ENCODE measurements around the gene ADAM17. TPM values are rescaled to one million over a fixed set of nuclear protein-coding genes. Genes with fewer than 3 reads are reported as not detected.

Gene ADAM17
- polyA plus RNA-seq, 1 experiment, result 11.1 TPM

DNA sequence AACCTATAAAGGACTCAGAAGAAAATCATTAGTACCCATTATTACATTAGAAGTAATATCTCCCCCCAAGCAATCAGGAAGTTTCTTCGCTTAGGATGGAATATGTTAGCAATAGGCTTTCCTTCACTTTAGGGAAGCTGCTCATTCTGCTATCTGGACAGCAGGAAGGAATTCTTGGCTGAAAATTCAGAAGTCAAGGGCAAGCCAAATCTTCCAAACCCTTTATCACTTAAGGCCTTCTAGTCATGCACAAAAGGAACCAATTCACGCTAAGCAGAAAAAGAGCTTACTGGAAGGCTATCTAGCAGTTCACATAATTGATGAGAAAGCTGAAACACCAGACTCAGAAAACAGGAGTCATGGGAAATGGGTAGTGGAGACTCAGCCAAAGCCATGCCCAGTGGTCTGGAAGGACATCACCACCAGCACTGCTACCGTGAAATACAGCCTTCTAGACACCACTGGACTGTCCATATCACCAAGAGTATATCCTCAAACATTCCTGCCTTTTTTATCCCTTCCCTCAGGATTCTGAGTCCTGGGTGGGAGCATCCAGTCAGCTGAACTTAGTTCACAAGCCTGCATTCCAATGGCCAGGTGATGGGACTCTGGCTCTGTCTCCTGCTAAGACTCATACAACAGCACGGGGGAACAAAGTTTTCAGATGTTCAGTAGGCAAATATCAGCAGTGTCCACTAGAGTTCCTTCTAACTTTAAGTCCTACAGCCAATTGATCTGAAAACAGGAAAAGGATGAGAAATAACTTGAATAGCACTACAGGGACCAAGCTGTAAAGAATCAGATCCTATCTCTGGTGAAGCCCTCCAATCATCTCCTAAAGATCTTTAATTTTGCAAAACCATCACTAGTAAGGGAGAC, 14.8 kb upstream of the ADAM17 start:
- CTCF ChIA-PET, result interaction anchor here (0.9 kb wide), 1 partner anchor 29 kb away, joined by 4 read pairs; no protein-coding TSS in a partner anchor

DNA sequence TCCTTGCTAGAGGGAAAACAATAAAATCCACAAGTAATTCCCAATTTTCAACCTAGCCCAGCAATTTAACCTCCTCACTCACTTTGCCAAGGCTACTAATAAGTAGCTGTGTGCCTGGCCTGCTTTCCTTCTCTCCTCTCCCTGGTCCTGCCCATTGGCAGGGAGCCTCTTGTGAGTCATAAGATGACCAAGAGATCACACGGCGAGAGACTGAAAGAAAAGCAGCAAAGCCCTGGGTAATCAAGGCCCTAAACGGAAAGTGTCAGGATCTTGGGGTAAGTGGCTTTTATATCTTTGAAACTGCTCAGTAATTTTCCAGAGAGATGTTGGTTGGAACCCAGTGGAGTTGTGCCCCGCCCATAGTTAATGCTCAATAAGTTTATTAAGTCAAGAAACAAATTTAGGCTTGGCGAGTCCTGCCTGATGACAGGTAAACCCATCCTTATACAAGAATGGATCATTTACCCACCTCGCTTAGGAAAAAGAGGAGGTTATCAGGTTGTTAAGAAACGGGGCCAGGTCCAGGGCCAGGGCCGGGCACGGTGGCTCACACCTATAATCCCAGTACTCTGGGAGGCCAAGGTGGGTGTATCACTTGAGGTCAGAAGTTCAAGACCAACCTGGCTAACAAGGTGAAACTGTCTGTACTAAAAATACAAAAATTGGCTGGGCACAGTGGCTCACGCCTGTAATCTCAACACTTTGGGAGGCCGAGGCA, 10.0 kb upstream of the ADAM17 start:
- ChIA-PET POLR2A (no interaction called here), CTCF (interaction anchor here (0.7 to 1.2 kb wide), 2 partner anchors 11 to 54 kb away, joined by 3 to 4 read pairs; no protein-coding TSS in a partner anchor)
- Histone ChIP-seq H3K27me3 (ENCODE audit: control insufficient read depth, insufficient read depth, low read length) (no peaks in the 10 kb centered on the region), H3K36me3 (ENCODE audit: control insufficient read depth, insufficient read depth, low read length) (no peaks in the 10 kb centered on the region), H3K4me3 (ENCODE audit: low read depth, low read length) (no peak overlapping the region)
- peak; percentile 87 for DNase-seq (ENCODE audit: low read depth)
- TF ChIP-seq, protein P1, sequence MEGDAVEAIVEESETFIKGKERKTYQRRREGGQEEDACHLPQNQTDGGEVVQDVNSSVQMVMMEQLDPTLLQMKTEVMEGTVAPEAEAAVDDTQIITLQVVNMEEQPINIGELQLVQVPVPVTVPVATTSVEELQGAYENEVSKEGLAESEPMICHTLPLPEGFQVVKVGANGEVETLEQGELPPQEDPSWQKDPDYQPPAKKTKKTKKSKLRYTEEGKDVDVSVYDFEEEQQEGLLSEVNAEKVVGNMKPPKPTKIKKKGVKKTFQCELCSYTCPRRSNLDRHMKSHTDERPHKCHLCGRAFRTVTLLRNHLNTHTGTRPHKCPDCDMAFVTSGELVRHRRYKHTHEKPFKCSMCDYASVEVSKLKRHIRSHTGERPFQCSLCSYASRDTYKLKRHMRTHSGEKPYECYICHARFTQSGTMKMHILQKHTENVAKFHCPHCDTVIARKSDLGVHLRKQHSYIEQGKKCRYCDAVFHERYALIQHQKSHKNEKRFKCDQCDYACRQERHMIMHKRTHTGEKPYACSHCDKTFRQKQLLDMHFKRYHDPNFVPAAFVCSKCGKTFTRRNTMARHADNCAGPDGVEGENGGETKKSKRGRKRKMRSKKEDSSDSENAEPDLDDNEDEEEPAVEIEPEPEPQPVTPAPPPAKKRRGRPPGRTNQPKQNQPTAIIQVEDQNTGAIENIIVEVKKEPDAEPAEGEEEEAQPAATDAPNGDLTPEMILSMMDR (IDR thresholded peaks at IDR 0.05; ENCODE audit: insufficient read depth, low read depth, low read length), result no peak

More for the DNA sequence above, 14.8 kb upstream of the ADAM17 start:
- POLR2A ChIA-PET, result no interaction called here
- TF ChIP-seq, protein P1 (IDR thresholded peaks at IDR 0.05; ENCODE audit: insufficient read depth, low read depth, low read length), result 0 out of 2 replicates have a peak, but pooled peaks have one; percentile 14
- H3K4me3 ChIP-seq (ENCODE audit: low read depth, low read length), result no peak overlapping the region
- no peaks in the 10 kb centered on the region for H3K36me3 ChIP-seq (ENCODE audit: control insufficient read depth, insufficient read depth, low read length)
- no peak for DNase-seq (ENCODE audit: low read depth)
- H3K27me3 ChIP-seq (ENCODE audit: control insufficient read depth, insufficient read depth, low read length), result no peaks in the 10 kb centered on the region

DNA sequence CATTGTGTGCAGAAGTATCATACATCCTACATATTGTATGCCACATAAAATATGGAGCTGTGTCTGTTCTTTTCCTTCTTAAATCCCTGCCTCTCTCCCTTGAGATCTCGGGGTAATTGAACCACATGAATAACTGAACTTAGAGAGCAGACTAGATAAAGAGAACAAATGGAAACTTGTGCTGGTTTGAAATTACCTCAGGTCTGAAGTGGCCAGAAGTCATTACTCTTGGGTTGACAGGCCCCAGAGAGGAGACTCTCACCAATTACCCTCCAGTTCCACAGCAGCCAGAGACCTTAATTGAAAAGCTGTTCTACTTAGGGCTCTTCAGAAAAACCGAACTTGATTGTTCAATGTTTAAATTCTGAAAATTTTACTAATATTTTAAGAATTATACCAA, 5.0 kb upstream of the ADAM17 start:
- Histone ChIP-seq H3K4me3 (ENCODE audit: low read depth, low read length) (no peak overlapping the region), H3K27me3 (ENCODE audit: control insufficient read depth, insufficient read depth, low read length) (no peaks in the 10 kb centered on the region), H3K36me3 (ENCODE audit: control insufficient read depth, insufficient read depth, low read length) (no peaks in the 10 kb centered on the region)
- ChIA-PET CTCF (no interaction called here), POLR2A (no interaction called here)
- TF ChIP-seq, protein P1 (IDR thresholded peaks at IDR 0.05; ENCODE audit: insufficient read depth, low read depth, low read length), result no peak
- no peak for DNase-seq (ENCODE audit: low read depth)

DNA sequence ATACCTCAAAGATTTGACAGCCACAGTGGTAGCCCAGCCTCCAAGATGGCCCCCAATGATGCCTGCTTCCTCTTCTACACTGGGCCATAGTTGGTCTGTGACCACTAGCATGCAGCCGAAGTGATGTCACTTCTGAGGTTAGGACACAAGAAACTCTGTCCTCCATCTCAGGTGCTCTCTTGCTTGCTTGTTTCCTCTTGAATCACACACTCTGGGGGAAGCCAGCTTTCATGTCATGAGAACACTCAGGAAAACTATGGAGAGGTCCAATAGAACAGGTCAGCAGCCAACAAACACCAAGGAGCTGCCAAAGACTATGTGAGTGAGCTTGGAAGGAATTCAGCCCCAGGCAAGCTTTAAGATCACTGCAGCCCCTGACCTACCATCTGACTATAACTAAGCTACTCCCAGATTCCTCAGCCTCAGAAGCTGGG, 3.3 kb upstream of the ADAM17 start:
- POLR2A ChIA-PET, result interaction anchor here (0.5 to 1.0 kb wide), 3 partner anchors 36 to 84 kb away, joined by 3 to 20 read pairs (median 5); partner anchors contain the start of gene YWHAQ
- Histone ChIP-seq H3K4me3 (ENCODE audit: low read depth, low read length) (no peak overlapping the region), H3K27me3 (ENCODE audit: control insufficient read depth, insufficient read depth, low read length) (no peaks in the 10 kb centered on the region), H3K36me3 (ENCODE audit: control insufficient read depth, insufficient read depth, low read length) (no peaks in the 10 kb centered on the region)
- TF ChIP-seq, protein P1 (IDR thresholded peaks at IDR 0.05; ENCODE audit: insufficient read depth, low read depth, low read length), result no peak
- CTCF ChIA-PET, result interaction anchor here (0.6 to 0.8 kb wide), 2 partner anchors 16 to 514 kb away, joined by 3 to 4 read pairs; no protein-coding TSS in a partner anchor
- DNase-seq (ENCODE audit: low read depth), result peak; percentile 96

Measured in BJ (cell line).